Measurements from ENCODE around the gene FGF21. TPM values are rescaled to one million over a fixed set of nuclear protein-coding genes. Genes with fewer than 3 reads are reported as not detected.
"Not testable (repeated sequence)": the region's sequence is repeated elsewhere in the genome, so short reads cannot be mapped to it uniquely, and the experiment has no call there.

The FGF21 gene
- total RNA-seq, 1 donor from 2014 or later, result not detected

DNA sequence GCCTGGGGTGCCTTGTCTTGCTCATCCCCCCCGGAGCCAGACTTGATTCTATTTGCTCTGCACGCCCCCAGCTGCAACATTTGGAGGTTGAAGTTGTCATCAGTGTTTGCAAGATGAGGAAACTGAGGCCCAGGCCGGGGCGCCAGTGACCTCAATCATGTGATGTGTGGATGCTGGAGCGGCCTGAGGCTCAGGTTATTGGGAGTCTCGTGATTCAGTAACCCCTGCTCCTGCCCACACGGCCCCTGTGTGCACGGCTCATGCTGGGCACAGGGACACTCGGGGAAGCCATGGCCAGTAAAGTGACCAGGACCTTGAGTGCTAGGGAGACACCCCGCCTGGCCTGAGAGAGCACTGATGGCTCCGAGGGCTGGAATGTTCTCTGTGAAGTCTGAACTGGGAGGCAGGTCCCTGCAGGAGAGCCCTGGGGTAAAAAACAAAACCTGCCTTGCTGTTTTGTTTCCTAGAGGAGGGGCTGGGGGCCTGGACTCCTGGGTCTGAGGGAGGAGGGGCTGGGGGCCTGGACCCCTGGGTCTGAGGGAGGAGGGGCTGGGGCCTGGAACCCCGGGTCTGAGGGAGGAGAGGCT is 1.9 kb downstream of the FGF21 start:
- H3K27ac Mint-ChIP-seq, result no peak overlapping the region
- no peaks in the 10 kb centered on the region for H3K9me3 Mint-ChIP-seq (ENCODE audit: low read depth)
- peaks cover 9% of the 10 kb centered on the region for H3K4me1 Mint-ChIP-seq (ENCODE audit: low read depth)
- TF ChIP-seq, protein P1, sequence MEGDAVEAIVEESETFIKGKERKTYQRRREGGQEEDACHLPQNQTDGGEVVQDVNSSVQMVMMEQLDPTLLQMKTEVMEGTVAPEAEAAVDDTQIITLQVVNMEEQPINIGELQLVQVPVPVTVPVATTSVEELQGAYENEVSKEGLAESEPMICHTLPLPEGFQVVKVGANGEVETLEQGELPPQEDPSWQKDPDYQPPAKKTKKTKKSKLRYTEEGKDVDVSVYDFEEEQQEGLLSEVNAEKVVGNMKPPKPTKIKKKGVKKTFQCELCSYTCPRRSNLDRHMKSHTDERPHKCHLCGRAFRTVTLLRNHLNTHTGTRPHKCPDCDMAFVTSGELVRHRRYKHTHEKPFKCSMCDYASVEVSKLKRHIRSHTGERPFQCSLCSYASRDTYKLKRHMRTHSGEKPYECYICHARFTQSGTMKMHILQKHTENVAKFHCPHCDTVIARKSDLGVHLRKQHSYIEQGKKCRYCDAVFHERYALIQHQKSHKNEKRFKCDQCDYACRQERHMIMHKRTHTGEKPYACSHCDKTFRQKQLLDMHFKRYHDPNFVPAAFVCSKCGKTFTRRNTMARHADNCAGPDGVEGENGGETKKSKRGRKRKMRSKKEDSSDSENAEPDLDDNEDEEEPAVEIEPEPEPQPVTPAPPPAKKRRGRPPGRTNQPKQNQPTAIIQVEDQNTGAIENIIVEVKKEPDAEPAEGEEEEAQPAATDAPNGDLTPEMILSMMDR (IDR thresholded peaks at IDR 0.05; ENCODE audit: unreplicated experiment), result no peak
- peaks cover 18% of the 10 kb centered on the region for H3K27me3 Mint-ChIP-seq
- H3K36me3 Mint-ChIP-seq (ENCODE audit: insufficient read depth), result no peaks in the 10 kb centered on the region
- no peak overlapping the region for H3K4me3 Mint-ChIP-seq (ENCODE audit: low read depth)
- no peak for DNase-seq (ENCODE audit: low spot score, unreplicated experiment)

DNA sequence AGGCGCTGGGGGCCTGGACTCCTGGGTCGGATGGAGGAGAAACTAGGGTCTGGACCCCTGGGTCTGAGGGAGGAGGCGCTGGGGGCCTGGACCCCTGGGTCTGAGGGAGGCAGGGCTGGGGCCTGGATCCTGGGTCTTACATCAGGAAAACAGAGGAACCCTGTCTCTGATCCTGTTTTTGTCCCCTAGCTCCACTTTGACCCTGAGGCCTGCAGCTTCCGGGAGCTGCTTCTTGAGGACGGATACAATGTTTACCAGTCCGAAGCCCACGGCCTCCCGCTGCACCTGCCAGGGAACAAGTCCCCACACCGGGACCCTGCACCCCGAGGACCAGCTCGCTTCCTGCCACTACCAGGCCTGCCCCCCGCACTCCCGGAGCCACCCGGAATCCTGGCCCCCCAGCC is 2.4 kb downstream of the FGF21 start:
- no peak for DNase-seq (ENCODE audit: low spot score, unreplicated experiment)
- H3K27me3 Mint-ChIP-seq, result peaks cover 24% of the 10 kb centered on the region
- no peaks in the 10 kb centered on the region for H3K36me3 Mint-ChIP-seq (ENCODE audit: insufficient read depth)
- peaks cover 8% of the 10 kb centered on the region for H3K4me1 Mint-ChIP-seq (ENCODE audit: low read depth)
- no peaks in the 10 kb centered on the region for H3K9me3 Mint-ChIP-seq (ENCODE audit: low read depth)
- no peak overlapping the region for H3K27ac Mint-ChIP-seq
- TF ChIP-seq, protein P1 (IDR thresholded peaks at IDR 0.05; ENCODE audit: unreplicated experiment), result no peak
- H3K4me3 Mint-ChIP-seq (ENCODE audit: low read depth), result no peak overlapping the region

DNA sequence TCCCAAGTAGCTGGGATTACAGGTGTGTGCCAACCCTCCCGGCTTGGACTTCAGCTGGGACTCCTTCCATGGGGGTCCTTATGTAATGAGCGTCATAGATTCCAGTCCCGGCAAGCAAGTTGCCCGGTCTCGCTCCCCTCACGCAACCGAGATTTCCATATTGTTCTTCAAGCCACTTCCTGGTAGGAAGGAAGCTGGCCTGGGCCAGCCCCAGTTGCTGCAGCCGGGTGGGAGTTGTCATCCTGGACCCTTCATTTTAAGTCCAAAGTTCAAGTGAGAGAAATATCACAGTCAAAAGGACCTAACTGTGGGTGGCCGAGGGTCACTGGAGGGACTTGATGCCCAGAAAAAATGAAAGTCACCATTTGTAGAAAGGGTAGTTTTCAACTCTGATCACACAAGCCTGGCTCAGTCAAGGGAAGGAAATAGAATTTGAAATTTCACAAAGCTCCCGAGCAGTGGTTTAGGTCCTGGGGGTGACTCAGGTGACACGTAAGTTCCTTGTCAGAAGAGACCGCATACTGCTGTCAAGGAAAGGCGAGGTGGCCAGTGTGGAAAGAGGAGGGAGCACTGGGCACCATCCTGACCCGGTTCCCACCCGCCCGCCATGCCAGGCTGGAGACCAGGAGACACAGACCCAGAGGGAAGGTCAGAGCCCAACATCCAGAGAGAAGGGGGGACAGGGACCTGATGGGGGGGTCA is 5.3 kb downstream of the FGF21 start:
- no peak overlapping the region for H3K27ac Mint-ChIP-seq
- TF ChIP-seq, protein P1 (IDR thresholded peaks at IDR 0.05; ENCODE audit: unreplicated experiment), result no peak
- no peaks in the 10 kb centered on the region for H3K36me3 Mint-ChIP-seq (ENCODE audit: insufficient read depth)
- no peaks in the 10 kb centered on the region for H3K9me3 Mint-ChIP-seq (ENCODE audit: low read depth)
- no peak for DNase-seq (ENCODE audit: low spot score, unreplicated experiment)
- H3K4me3 Mint-ChIP-seq (ENCODE audit: low read depth), result no peak overlapping the region
- peaks cover 30% of the 10 kb centered on the region for H3K27me3 Mint-ChIP-seq
- H3K4me1 Mint-ChIP-seq (ENCODE audit: low read depth), result no peaks in the 10 kb centered on the region

DNA sequence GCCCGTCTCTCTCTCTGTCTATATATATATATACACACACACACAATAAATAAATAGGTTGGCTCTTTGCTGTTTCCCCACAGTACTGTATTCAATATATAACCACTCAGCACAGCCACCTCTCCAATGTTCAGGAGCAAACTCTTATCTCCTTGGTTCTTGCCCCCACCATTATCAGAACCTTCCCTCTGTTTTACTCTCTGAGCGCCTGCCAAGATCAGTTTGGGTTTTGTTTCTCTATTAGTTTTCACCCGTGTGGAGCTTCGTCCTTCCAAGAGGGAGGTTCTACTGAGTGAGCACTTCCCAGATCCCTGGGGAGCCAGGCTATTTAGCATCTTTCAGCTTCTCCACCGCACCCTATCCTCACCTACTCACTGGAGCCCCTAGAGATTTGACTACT is 10.5 kb downstream of the FGF21 start:
- peaks cover 32% of the 10 kb centered on the region for H3K27me3 Mint-ChIP-seq
- H3K4me3 Mint-ChIP-seq (ENCODE audit: low read depth); H3K4me1 Mint-ChIP-seq (ENCODE audit: low read depth); DNase-seq (ENCODE audit: low spot score, unreplicated experiment); H3K36me3 Mint-ChIP-seq (ENCODE audit: insufficient read depth); H3K27ac Mint-ChIP-seq; H3K9me3 Mint-ChIP-seq (ENCODE audit: low read depth): not testable (repeated sequence)

DNA sequence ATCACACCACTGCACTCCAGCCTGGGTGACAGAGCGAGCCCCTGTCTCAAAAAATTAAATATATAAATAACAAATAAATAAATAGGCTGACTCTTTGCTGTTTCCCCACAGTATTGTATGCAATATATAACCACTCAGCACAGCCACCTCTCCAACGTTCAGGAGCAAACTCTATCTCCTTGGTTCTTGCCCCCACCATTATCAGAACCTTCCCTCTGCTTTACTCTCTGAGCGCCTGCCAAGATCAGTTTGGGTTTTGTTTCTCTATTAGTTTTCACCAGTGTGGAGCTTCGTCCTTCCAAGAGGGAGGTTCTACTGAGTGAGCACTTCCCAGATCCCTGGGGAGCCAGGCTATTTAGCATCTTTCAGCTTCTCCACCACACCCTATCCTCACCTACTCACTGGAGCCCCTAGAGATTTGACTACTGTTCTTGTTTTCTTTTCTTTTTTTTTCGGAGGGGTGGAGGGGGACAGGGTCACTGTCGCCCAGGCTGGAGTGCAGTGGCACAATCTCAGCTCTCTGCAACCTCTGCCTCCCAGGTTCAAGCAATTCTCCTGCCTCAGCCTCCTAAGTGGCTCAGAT is 12.9 kb downstream of the FGF21 start:
- peaks cover 16% of the 10 kb centered on the region for H3K27me3 Mint-ChIP-seq
- not testable (repeated sequence) for H3K36me3 Mint-ChIP-seq (ENCODE audit: insufficient read depth); H3K27ac Mint-ChIP-seq; DNase-seq (ENCODE audit: low spot score, unreplicated experiment); H3K4me3 Mint-ChIP-seq (ENCODE audit: low read depth); H3K4me1 Mint-ChIP-seq (ENCODE audit: low read depth); H3K9me3 Mint-ChIP-seq (ENCODE audit: low read depth)

DNA sequence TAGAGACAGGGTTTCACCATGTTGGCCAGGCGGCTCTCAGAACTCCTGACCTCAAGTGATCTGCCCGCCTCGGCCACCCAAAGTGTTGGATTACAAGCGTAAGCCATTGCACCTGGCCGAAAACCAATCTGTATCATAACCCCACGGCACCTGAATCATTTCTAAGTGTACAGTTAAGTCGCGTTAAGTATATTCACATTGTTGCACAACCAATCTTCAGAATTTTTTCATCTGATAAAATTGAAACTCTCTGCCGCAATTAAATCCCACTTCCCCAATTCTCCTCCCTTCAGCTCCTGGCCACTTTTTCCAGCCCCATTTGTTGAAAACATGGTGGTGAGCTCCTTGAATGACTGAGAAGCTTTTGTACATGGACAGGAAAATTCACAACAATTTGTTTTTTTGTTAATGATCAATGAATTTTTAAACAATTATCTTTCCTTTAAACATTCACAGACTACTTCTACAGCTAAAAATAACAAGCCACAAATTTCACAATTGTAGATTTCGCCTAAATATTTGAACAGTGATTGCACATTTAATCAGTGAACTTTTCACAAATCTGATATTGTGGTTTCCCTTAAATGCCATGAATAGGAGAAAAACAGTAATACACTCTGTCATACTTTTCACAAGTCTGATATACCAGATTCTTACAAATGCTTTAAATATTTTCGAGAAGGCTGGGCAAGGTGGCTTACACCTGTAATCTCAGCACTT is 13.8 kb downstream of the FGF21 start:
- Mint-ChIP-seq H3K4me3 (ENCODE audit: low read depth) (no peak overlapping the region), H3K27me3 (peaks cover 16% of the 10 kb centered on the region), H3K4me1 (ENCODE audit: low read depth) (no peaks in the 10 kb centered on the region), H3K36me3 (ENCODE audit: insufficient read depth) (no peaks in the 10 kb centered on the region), H3K9me3 (ENCODE audit: low read depth) (no peaks in the 10 kb centered on the region), H3K27ac (no peak overlapping the region)
- DNase-seq (ENCODE audit: low spot score, unreplicated experiment), result no peak
- TF ChIP-seq, protein P1 (IDR thresholded peaks at IDR 0.05; ENCODE audit: unreplicated experiment), result no peak
